IPS DF 6.9 (cell line): ENCODE measurements around the gene SLC12A8.
A peak's percentile ranks its signal among the peaks of the same experiment; 100 is the strongest.

Experiments
- DNase-seq: peaks from one replicate; pipeline ENCODE4 v3.0.0-alpha.2; 2013; ENCODE audit warnings: low read depth, low spot score
- H3K27ac ChIP-seq: one replicate; pipeline ENCODE4 v1.5.1; 2013; ENCODE audit warnings: low read length, control low read depth
- H3K27me3 ChIP-seq: 2 replicates; pipeline ENCODE4 v1.6.1; 2013; ENCODE audit warnings: mild to moderate bottlenecking, low read length; ENCODE audit not compliant: control insufficient read depth, insufficient read depth
- H3K36me3 ChIP-seq: 2 replicates; pipeline ENCODE4 v1.6.1; 2013; ENCODE audit warnings: low read length; ENCODE audit not compliant: control insufficient read depth, insufficient read depth
- H3K4me1 ChIP-seq: 2 replicates; pipeline ENCODE4 v1.6.1; 2013; ENCODE audit warnings: low read length; ENCODE audit not compliant: control insufficient read depth, insufficient read depth
- H3K4me3 ChIP-seq: 2 replicates; pipeline ENCODE4 v1.5.1; 2013; ENCODE audit warnings: mild to moderate bottlenecking, low read length
- H3K9me3 ChIP-seq: 2 replicates; pipeline ENCODE4 v1.6.1; 2013; ENCODE audit warnings: low read length, inconsistent platforms; ENCODE audit not compliant: control insufficient read depth, insufficient read depth
- WGBS: extraction: QIAGEN DNeasy Blood & Tissue Kit; methylation state at CpG from one replicate; pipeline ENCODE4 v1.1.7; 2013; ENCODE audit warnings: mixed read lengths, missing lambda C conversion rate; ENCODE audit not compliant: insufficient read length, insufficient coverage; 5-methylcytosine and 5-hydroxymethylcytosine counted together

Gene SLC12A8

GRCh38 chr3:125154800-125155269, 57.7 kb downstream of the SLC12A8 start:
- H3K27me3 ChIP-seq = no peaks in the 10 kb centered on the region
- H3K4me1 ChIP-seq = peaks cover 2% of the 10 kb centered on the region; the same call in 1 of the 2 replicates
- H3K36me3 ChIP-seq = no peaks in the 10 kb centered on the region
- no peak overlapping the region for H3K27ac ChIP-seq
- DNase-seq = no peak
- no peak overlapping the region for H3K4me3 ChIP-seq
- H3K9me3 ChIP-seq = no peaks in the 10 kb centered on the region
- WGBS = no CpG with 5 or more reads among the region's 17 CpGs

- DNase-seq = no peak
- WGBS = no CpG with 5 or more reads among the region's 3 CpGs
- Histone ChIP-seq H3K4me1 (peaks cover 2% of the 10 kb centered on the region; the same call in 1 of the 2 replicates), H3K9me3 (no peaks in the 10 kb centered on the region), H3K4me3 (no peak overlapping the region), H3K27ac (no peak overlapping the region), H3K27me3 (no peaks in the 10 kb centered on the region), H3K36me3 (no peaks in the 10 kb centered on the region)
Observed at GRCh38 chr3:125154110-125154509, 58.4 kb downstream of the SLC12A8 start.

- H3K9me3 ChIP-seq = no peaks in the 10 kb centered on the region
Observed at GRCh38 chr3:125152951-125153350, 59.6 kb downstream of the SLC12A8 start.

GRCh38 chr3:125151916-125152315, 60.6 kb downstream of the SLC12A8 start:
- H3K27me3 ChIP-seq = no peaks in the 10 kb centered on the region
- no peak overlapping the region for H3K27ac ChIP-seq
- H3K36me3 ChIP-seq = no peaks in the 10 kb centered on the region
- no peak for DNase-seq
- no peaks in the 10 kb centered on the region for H3K9me3 ChIP-seq
- no CpG with 5 or more reads among the region's 1 CpG for WGBS
- H3K4me1 ChIP-seq = peaks cover 9% of the 10 kb centered on the region
- no peak overlapping the region for H3K4me3 ChIP-seq

More at GRCh38 chr3:125152951-125153350, 59.6 kb downstream of the SLC12A8 start:
- Histone ChIP-seq H3K36me3 (no peaks in the 10 kb centered on the region), H3K27ac (no peak overlapping the region), H3K27me3 (no peaks in the 10 kb centered on the region), H3K4me3 (no peak overlapping the region), H3K4me1 (peaks cover 7% of the 10 kb centered on the region)
- DNase-seq = no peak
- WGBS = no CpG with 5 or more reads among the region's 10 CpGs

- H3K36me3 ChIP-seq = no peaks in the 10 kb centered on the region
- H3K4me3 ChIP-seq = no peak overlapping the region
- H3K4me1 ChIP-seq = peaks cover 9% of the 10 kb centered on the region
- H3K27me3 ChIP-seq = no peaks in the 10 kb centered on the region
- no peak overlapping the region for H3K27ac ChIP-seq
- H3K9me3 ChIP-seq = no peaks in the 10 kb centered on the region
- no CpG with 5 or more reads among the region's 9 CpGs for WGBS
- DNase-seq = no peak
Observed at GRCh38 chr3:125151442-125151817, 61.1 kb downstream of the SLC12A8 start.

- Histone ChIP-seq H3K27me3 (no peaks in the 10 kb centered on the region), H3K9me3 (no peaks in the 10 kb centered on the region), H3K36me3 (no peaks in the 10 kb centered on the region), H3K4me3 (no peak overlapping the region), H3K4me1 (peaks cover 7% of the 10 kb centered on the region), H3K27ac (no peak overlapping the region)
- no CpG with 5 or more reads among the region's 14 CpGs for whole genome bisulfite sequencing
- DNase-seq = peak; percentile 72
Observed at GRCh38 chr3:125150525-125151441, 61.8 kb downstream of the SLC12A8 start.

- Histone ChIP-seq H3K9me3 (no peaks in the 10 kb centered on the region), H3K27ac (no peak overlapping the region), H3K4me3 (no peak overlapping the region), H3K36me3 (no peaks in the 10 kb centered on the region), H3K27me3 (no peaks in the 10 kb centered on the region), H3K4me1 (peaks cover 10% of the 10 kb centered on the region)
- DNase-seq = no peak
Observed at GRCh38 chr3:125149462-125149861, 63.1 kb downstream of the SLC12A8 start.

GRCh38 chr3:125148836-125149235, 63.7 kb downstream of the SLC12A8 start:
- Histone ChIP-seq H3K36me3 (no peaks in the 10 kb centered on the region), H3K9me3 (no peaks in the 10 kb centered on the region), H3K27me3 (no peaks in the 10 kb centered on the region), H3K27ac (no peak overlapping the region), H3K4me3 (no peak overlapping the region), H3K4me1 (peaks cover 13% of the 10 kb centered on the region)
- DNase-seq = no peak
- no CpG with 5 or more reads among the region's 17 CpGs for WGBS

GRCh38 chr3:125148016-125148812, 64.3 kb downstream of the SLC12A8 start:
- Histone ChIP-seq H3K4me3 (no peak overlapping the region), H3K9me3 (no peaks in the 10 kb centered on the region), H3K36me3 (no peaks in the 10 kb centered on the region), H3K4me1 (peaks cover 13% of the 10 kb centered on the region), H3K27me3 (no peaks in the 10 kb centered on the region), H3K27ac (no peak overlapping the region)
- no CpG with 5 or more reads among the region's 7 CpGs for WGBS
- DNase-seq = no peak

- Histone ChIP-seq H3K4me3 (no peak overlapping the region), H3K4me1 (peaks cover 13% of the 10 kb centered on the region), H3K36me3 (no peaks in the 10 kb centered on the region), H3K9me3 (no peaks in the 10 kb centered on the region), H3K27me3 (no peaks in the 10 kb centered on the region), H3K27ac (no peak overlapping the region)
- DNase-seq = no peak
- no CpG with 5 or more reads among the region's 6 CpGs for WGBS
Observed at GRCh38 chr3:125147491-125147820, 65.1 kb downstream of the SLC12A8 start.
